ENCODE measurements around the gene SLC25A24. TPM values are rescaled to one million over a fixed set of nuclear protein-coding genes. Genes with fewer than 3 reads are reported as not detected.
"Not testable (repeated sequence)": the region's sequence is repeated elsewhere in the genome, so short reads cannot be mapped to it uniquely, and the experiment has no call there.

The SLC25A24 gene
- total RNA-seq (10 to 100 TPM; 18.6 to 19.1 TPM), polyA plus RNA-seq (10 to 100 TPM; 17.3 to 23.1 TPM)

DNA sequence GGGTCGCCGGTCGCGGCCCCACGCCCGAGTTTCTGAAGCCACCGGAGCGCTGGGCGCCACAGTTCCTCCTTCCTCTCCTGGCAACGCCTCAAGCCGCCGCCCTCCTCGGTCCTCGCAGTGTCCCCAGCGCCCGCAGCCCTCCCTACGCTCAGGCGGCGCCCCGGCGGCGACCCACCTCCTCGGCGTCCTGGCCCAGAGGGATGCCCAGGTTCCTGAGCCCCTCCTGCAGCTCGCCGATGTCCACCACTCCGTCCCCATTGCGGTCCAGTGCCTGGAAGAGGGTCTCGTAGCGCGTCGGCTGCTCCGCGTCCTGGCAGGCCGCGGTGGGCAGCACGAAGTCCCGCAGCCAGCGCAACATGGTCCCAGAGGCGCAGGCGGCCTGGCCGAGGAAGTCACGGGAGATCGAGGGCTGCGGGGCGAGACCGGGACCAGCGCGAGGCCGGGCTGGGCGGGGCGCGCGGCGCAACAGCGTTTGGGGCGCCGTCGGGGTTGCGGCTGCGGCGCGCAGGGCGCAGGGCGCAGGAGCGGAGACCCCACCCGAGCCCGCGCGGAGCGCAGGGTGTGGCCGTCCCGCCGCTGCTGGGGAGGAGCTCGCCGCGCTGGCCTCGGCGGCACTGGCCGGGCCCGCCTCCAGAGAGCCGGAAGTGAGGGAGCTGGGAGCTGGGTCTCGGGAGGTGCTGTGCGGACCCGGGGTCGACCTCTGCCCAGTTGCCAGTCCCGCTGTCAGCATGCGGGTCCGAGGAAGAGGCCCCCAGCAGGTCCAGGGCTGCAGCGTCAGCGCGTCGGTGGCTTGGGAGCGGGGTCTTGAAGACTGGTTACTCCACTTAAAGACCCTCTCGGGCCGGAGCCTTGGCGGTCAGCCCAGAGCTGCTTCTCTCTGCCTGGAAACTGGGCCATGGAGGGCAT lies at the start of gene SLC25A24:
Gene SLC25A24, minus strand, starts transcription at position 563 of the 906 bp plus-strand sequence. Its CDS starts 205 bp downstream, at position 358.
- no peaks in the 10 kb centered on the region for H3K36me3 ChIP-seq (ENCODE audit: insufficient read depth, low read length)
- Mint-ChIP-seq H3K9me3 (peaks cover 0 to 5% (median 2%) of the 10 kb centered on the region in 8 donors), H3K4me3 (peak within 1 kb of the TSS; percentile 87 to 94 (median 92)), H3K4me1 (peaks cover 31 to 44% (median 37%) of the 10 kb centered on the region in 4 donors), H3K27me3 (no peaks in the 10 kb centered on the region), H3K36me3 (peaks cover 7 to 17% of the 10 kb centered on the region in 2 donors), H3K27ac (peak within 1 kb of the TSS; percentile 85 to 93 (median 90))
- POLR2A ChIA-PET (ENCODE audit: partially characterized antibody): interaction anchor here (0.6 to 2.4 kb wide), 19 partner anchors 10 to 1143 kb away, joined by 3 to 17 read pairs (median 4); partner anchors contain the start of genes CLCC1, EEIG2, HENMT1 and PRMT6
- H3K4me1 ChIP-seq (ENCODE audit: insufficient read depth, low read length): peaks cover 23% of the 10 kb centered on the region
- intact Hi-C loops (cut with micrococcal nuclease): loop anchor here (1.0 to 10.0 kb wide), 5 partner anchors 123 to 447 kb away; partner anchors contain the start of gene EEIG2
- peak within 1 kb of the TSS; percentile 64 for H3K27ac ChIP-seq (ENCODE audit: low read depth, low read length)
- no peaks in the 10 kb centered on the region for H3K27me3 ChIP-seq (ENCODE audit: insufficient read depth, low read length)
- CTCF ChIA-PET (ENCODE audit: partially characterized antibody): interaction anchor here (0.9 to 2.2 kb wide), 11 partner anchors 10 to 462 kb away, joined by 3 to 15 read pairs (median 6); no protein-coding TSS in a partner anchor
- peak; percentile 72 to 82 (median 78) for DNase-seq
- no peaks in the 10 kb centered on the region for H3K9me3 ChIP-seq (ENCODE audit: control insufficient read depth in 1 of 2, low read length in 2 of 2)
- peak within 1 kb of the TSS; percentile 58 to 80 for H3K4me3 ChIP-seq (ENCODE audit: low read length in 2 of 2)

DNA sequence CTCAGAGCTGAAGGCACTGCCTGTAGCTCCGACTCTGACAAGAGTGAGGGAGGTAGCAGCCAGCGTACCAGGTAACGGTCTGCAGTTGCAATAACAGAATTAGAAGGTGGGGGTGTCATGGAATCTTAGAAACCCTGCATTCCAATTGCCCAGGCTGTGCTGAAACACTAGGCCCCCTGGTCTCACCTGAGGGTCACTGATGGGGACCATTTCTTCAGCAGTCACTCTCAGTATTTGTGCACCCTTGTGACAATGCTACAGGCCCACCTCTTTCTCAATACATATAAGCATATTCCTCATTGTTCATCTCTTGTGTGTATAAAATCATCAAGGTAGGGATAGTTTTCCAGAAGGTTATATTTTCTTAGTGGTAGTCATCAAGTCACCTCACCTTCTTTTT lies 43.8 kb upstream of the SLC25A24 start, which contains the start of gene NBPF4:
Gene NBPF4, minus strand, starts transcription at position 101 of the 400 bp plus-strand sequence. CDS start 315 bp downstream, outside the sequence.
- H3K27ac Mint-ChIP-seq; H3K36me3 ChIP-seq (ENCODE audit: insufficient read depth, low read length); POLR2A ChIA-PET (ENCODE audit: partially characterized antibody); H3K4me1 ChIP-seq (ENCODE audit: insufficient read depth, low read length); H3K9me3 Mint-ChIP-seq; H3K27ac ChIP-seq (ENCODE audit: low read depth, low read length); H3K27me3 Mint-ChIP-seq; H3K4me1 Mint-ChIP-seq; H3K27me3 ChIP-seq (ENCODE audit: insufficient read depth, low read length); H3K4me3 Mint-ChIP-seq; H3K4me3 ChIP-seq (ENCODE audit: low read length in 2 of 2); intact Hi-C loops (cut with micrococcal nuclease); H3K36me3 Mint-ChIP-seq; CTCF ChIA-PET (ENCODE audit: partially characterized antibody); H3K9me3 ChIP-seq (ENCODE audit: control insufficient read depth in 1 of 2, low read length in 2 of 2); DNase-seq: not testable (repeated sequence)

DNA sequence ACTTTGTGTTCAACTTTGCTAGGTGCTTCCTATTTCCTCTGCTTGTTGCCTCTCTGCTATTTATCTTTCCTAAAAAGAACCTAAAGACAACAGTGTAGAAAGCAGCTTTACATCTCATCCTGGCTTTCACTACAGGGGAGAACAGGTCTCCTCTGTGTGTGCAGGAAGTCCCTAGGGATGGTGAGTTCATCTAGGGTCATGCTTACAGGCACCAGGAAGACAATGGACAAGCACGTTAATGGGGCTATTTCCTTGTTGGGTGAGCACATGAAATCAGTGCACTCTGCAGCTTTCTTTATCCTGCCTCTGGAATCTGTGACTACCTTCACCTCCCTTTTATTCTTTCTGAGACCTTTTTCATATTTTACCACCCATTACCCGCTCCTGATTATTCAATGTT lies 39.3 kb upstream of the SLC25A24 start:
- intact Hi-C loops (cut with micrococcal nuclease); DNase-seq; CTCF ChIA-PET (ENCODE audit: partially characterized antibody): not testable (repeated sequence)

DNA sequence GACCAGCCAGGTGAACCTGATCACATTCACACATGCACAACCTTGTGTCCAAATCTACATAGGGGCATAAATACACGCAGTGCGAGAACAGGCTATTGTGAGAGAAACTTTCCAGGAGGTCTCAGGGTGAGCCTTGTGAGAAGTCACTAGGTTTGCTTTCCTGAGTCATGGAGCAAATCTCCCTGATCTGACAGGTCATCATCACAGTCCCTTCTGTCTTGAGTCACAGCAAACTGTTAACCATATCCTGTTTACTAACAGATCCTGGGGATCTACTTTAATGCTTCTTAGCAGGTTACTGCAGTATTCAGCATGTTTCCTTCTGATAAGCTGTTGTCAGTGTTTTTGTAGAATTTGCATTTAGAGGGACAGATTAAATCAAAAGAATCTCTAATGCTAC lies 35.2 kb upstream of the SLC25A24 start:
- H3K4me1 ChIP-seq (ENCODE audit: insufficient read depth, low read length); POLR2A ChIA-PET (ENCODE audit: partially characterized antibody); H3K36me3 ChIP-seq (ENCODE audit: insufficient read depth, low read length); CTCF ChIA-PET (ENCODE audit: partially characterized antibody); intact Hi-C loops (cut with micrococcal nuclease); H3K27ac Mint-ChIP-seq; H3K4me3 ChIP-seq (ENCODE audit: low read length in 2 of 2); H3K36me3 Mint-ChIP-seq; H3K27me3 ChIP-seq (ENCODE audit: insufficient read depth, low read length); H3K27me3 Mint-ChIP-seq; H3K4me1 Mint-ChIP-seq; DNase-seq; H3K27ac ChIP-seq (ENCODE audit: low read depth, low read length); H3K9me3 Mint-ChIP-seq; H3K9me3 ChIP-seq (ENCODE audit: control insufficient read depth in 1 of 2, low read length in 2 of 2); H3K4me3 Mint-ChIP-seq: not testable (repeated sequence)

More for the DNA sequence above, 39.3 kb upstream of the SLC25A24 start:
- H3K9me3 Mint-ChIP-seq; H3K9me3 ChIP-seq (ENCODE audit: control insufficient read depth in 1 of 2, low read length in 2 of 2); H3K36me3 Mint-ChIP-seq; H3K4me1 ChIP-seq (ENCODE audit: insufficient read depth, low read length); H3K27ac Mint-ChIP-seq; H3K4me3 ChIP-seq (ENCODE audit: low read length in 2 of 2); H3K27me3 Mint-ChIP-seq; H3K4me3 Mint-ChIP-seq; POLR2A ChIA-PET (ENCODE audit: partially characterized antibody); H3K36me3 ChIP-seq (ENCODE audit: insufficient read depth, low read length); H3K27ac ChIP-seq (ENCODE audit: low read depth, low read length); H3K4me1 Mint-ChIP-seq; H3K27me3 ChIP-seq (ENCODE audit: insufficient read depth, low read length): not testable (repeated sequence)

DNA sequence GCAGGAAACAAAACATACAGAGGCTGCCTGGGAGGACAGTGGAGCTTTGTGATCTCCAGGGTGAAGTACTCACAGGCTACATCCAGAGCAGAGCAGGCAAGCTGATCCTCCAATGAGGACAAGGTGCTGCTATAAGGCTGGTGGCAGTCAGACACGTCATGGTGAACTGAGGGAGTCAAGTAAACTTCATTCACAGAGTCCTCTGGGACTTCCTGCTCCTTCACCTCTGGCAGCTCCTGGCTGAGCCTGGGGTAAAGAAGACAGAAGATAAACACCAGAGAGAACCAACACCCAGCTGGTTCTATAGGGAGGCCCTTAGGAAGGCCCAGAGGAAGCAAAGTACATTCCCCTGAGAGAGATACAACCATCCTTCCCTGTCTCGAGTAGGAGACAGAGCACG lies 32.0 kb upstream of the SLC25A24 start:
- POLR2A ChIA-PET (ENCODE audit: partially characterized antibody); CTCF ChIA-PET (ENCODE audit: partially characterized antibody); H3K27me3 Mint-ChIP-seq; H3K4me1 Mint-ChIP-seq; H3K36me3 Mint-ChIP-seq; H3K27me3 ChIP-seq (ENCODE audit: insufficient read depth, low read length); intact Hi-C loops (cut with micrococcal nuclease); H3K9me3 ChIP-seq (ENCODE audit: control insufficient read depth in 1 of 2, low read length in 2 of 2); H3K36me3 ChIP-seq (ENCODE audit: insufficient read depth, low read length); H3K27ac ChIP-seq (ENCODE audit: low read depth, low read length); DNase-seq; H3K27ac Mint-ChIP-seq; H3K4me1 ChIP-seq (ENCODE audit: insufficient read depth, low read length); H3K9me3 Mint-ChIP-seq; H3K4me3 Mint-ChIP-seq; H3K4me3 ChIP-seq (ENCODE audit: low read length in 2 of 2): not testable (repeated sequence)

DNA sequence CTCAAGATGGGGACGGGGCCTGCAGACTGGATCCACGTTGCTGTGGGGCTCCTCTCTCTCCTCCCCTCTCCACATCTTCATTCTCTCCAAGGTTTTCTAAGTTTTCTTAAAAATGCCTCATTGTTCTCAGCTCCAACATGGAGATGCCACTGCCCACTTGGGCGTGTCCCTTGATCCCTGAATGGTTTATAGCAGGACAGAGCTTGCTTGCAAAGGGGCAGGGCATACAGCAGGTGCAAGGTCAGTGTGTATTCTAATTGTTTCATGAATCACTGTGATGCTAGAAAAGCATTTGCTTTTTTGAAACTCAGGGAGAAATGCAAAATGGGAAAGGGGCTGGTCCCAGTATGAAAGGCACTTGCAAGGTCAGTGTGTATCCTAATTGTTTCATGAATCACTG lies 29.8 kb upstream of the SLC25A24 start:
- H3K27ac Mint-ChIP-seq; H3K36me3 ChIP-seq (ENCODE audit: insufficient read depth, low read length); H3K36me3 Mint-ChIP-seq; intact Hi-C loops (cut with micrococcal nuclease); H3K27ac ChIP-seq (ENCODE audit: low read depth, low read length); H3K9me3 Mint-ChIP-seq; POLR2A ChIA-PET (ENCODE audit: partially characterized antibody); H3K27me3 Mint-ChIP-seq; H3K4me1 ChIP-seq (ENCODE audit: insufficient read depth, low read length); H3K4me1 Mint-ChIP-seq; H3K4me3 ChIP-seq (ENCODE audit: low read length in 2 of 2); H3K27me3 ChIP-seq (ENCODE audit: insufficient read depth, low read length); H3K9me3 ChIP-seq (ENCODE audit: control insufficient read depth in 1 of 2, low read length in 2 of 2); CTCF ChIA-PET (ENCODE audit: partially characterized antibody); DNase-seq; H3K4me3 Mint-ChIP-seq: not testable (repeated sequence)

DNA sequence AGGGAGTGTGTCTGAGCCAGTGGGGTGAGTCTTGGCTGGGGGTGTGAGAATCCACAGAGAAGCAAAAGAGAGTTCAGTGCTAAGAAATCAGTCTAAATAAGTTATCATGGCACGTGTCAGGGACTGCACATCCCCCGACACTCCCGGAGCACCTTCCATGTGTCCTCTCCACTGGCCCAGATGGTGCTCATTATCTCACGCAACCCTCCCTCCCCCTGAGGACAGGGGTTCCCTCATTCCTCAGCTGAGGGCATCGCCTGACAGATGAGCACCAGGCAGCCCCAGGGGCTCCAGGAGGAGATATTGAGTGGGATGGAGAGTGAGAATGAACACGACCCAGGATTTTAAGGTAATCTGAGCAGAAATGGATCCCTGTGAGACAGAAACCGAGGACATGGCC lies 27.6 kb upstream of the SLC25A24 start:
- intact Hi-C loops (cut with micrococcal nuclease); H3K27ac ChIP-seq (ENCODE audit: low read depth, low read length); H3K9me3 ChIP-seq (ENCODE audit: control insufficient read depth in 1 of 2, low read length in 2 of 2); H3K4me3 ChIP-seq (ENCODE audit: low read length in 2 of 2); H3K27ac Mint-ChIP-seq; H3K4me1 Mint-ChIP-seq; H3K27me3 Mint-ChIP-seq; CTCF ChIA-PET (ENCODE audit: partially characterized antibody); H3K9me3 Mint-ChIP-seq; H3K36me3 Mint-ChIP-seq; H3K4me1 ChIP-seq (ENCODE audit: insufficient read depth, low read length); H3K27me3 ChIP-seq (ENCODE audit: insufficient read depth, low read length); DNase-seq; H3K4me3 Mint-ChIP-seq; H3K36me3 ChIP-seq (ENCODE audit: insufficient read depth, low read length); POLR2A ChIA-PET (ENCODE audit: partially characterized antibody): not testable (repeated sequence)

All from CD4-positive, alpha-beta memory T cell (primary cell).